WTC11 (cell line): ENCODE data around the gene CDKN1C. TPM values are rescaled to one million over a fixed set of nuclear protein-coding genes. Genes with fewer than 3 reads are reported as not detected.

Source experiments
- ATAC-seq: fragments of 200-7000 bp; cut with Tn5 transposase; 2 replicates; pipeline ENCODE4 v1.10.0; 2021; ENCODE audit warnings: mild to moderate bottlenecking, moderate library complexity
- CTCF ChIA-PET: fragments of 300-600 bp; sonication (Branson Sonifier 250); formaldehyde crosslinking; loops from one replicate; lab custom pipeline; 2021; ENCODE audit warnings: antibody characterized with exemption; lab: Charles Lee
- POLR2A ChIA-PET: fragments of 350-600 bp; sonication (Branson Sonifier 250); formaldehyde crosslinking; loops from one replicate; lab custom pipeline; 2021; ENCODE audit warnings: antibody characterized with exemption; lab: Charles Lee
- DNase-seq: peaks from one replicate; pipeline ENCODE4 v3.0.0; 2021; ENCODE audit warnings: low spot score
- H3K27ac Mint-ChIP-seq: 2 replicates; pipeline ENCODE4 v1.8.0; 2021; ENCODE audit warnings: mixed read lengths
- H3K27me3 Mint-ChIP-seq: 2 replicates; pipeline ENCODE4 v1.8.0; 2021; ENCODE audit warnings: low read depth, mild to moderate bottlenecking, moderate library complexity, mixed read lengths
- H3K36me3 Mint-ChIP-seq: 2 replicates; pipeline ENCODE4 v1.8.0; 2021; ENCODE audit warnings: mixed read lengths
- H3K4me1 Mint-ChIP-seq: 2 replicates; pipeline ENCODE4 v1.8.0; 2022; ENCODE audit warnings: mixed read lengths
- H3K4me3 Mint-ChIP-seq: 2 replicates; pipeline ENCODE4 v1.8.0; 2021; ENCODE audit warnings: mild to moderate bottlenecking, moderate library complexity, mixed read lengths
- H3K9me3 Mint-ChIP-seq: 2 replicates; pipeline ENCODE4 v1.8.0; 2021; ENCODE audit warnings: mixed read lengths
- GRHL2 ChIP-seq: fragments of 250-450 bp; sonication (Bioruptor Pico); IDR thresholded peaks from 2 replicates; pipeline ENCODE4 v1.8.0; 2022; ENCODE audit warnings: mild to moderate bottlenecking, moderate library complexity; ENCODE audit not compliant: insufficient replicate concordance, severe bottlenecking
- SMAD4 ChIP-seq: sonication (generic); formaldehyde crosslinking; IDR thresholded peaks from 2 replicates; pipeline ENCODE4 v1.8.0; 2022; ENCODE audit warnings: mild to moderate bottlenecking, missing genetic modification reagents
- TP53 ChIP-seq: sonication (generic); formaldehyde crosslinking; IDR thresholded peaks from 2 replicates; pipeline ENCODE4 v1.8.1; 2023; ENCODE audit warnings: mild to moderate bottlenecking, missing genetic modification reagents
- ZNF317 ChIP-seq: sonication (generic); formaldehyde crosslinking; IDR thresholded peaks from 2 replicates; pipeline ENCODE4 v1.8.1; 2023; ENCODE audit warnings: low read depth, mild to moderate bottlenecking, moderate library complexity, missing genetic modification reagents, borderline replicate concordance
- ZNF396 ChIP-seq: fragments of 250-450 bp; sonication (Bioruptor Pico); IDR thresholded peaks from 2 replicates; pipeline ENCODE4 v1.8.0; 2021; ENCODE audit warnings: mild to moderate bottlenecking, moderate library complexity, borderline replicate concordance
- total RNA-seq: library from RNA; stranded (reverse); gene quantifications from 3 replicates; pipeline ENCODE4 v1.2.3, GENCODE V29; 2021
- TF ChIP-seq, protein P1 (sequence below): sonication (generic); formaldehyde crosslinking; IDR thresholded peaks from 2 replicates; pipeline ENCODE4 v1.8.1; 2023; ENCODE audit warnings: mild to moderate bottlenecking, missing genetic modification reagents
- TF ChIP-seq, protein P2 (sequence below): sonication (generic); formaldehyde crosslinking; IDR thresholded peaks from 2 replicates; pipeline ENCODE4 v1.8.0; 2023; ENCODE audit warnings: missing genetic modification reagents, mild to moderate bottlenecking, borderline replicate concordance
- TF ChIP-seq, protein P3 (sequence below): sonication (generic); formaldehyde crosslinking; IDR thresholded peaks from 2 replicates; pipeline ENCODE4 v1.8.1; 2023; ENCODE audit warnings: mild to moderate bottlenecking, missing genetic modification reagents
- TF ChIP-seq, protein P4 (sequence below): sonication (generic); formaldehyde crosslinking; IDR thresholded peaks from 2 replicates; pipeline ENCODE4 v1.8.1; 2022; ENCODE audit warnings: missing genetic modification reagents, borderline replicate concordance
- TF ChIP-seq, protein P5 (sequence below): sonication (generic); formaldehyde crosslinking; conservative IDR thresholded peaks from 2 replicates; pipeline ENCODE4 v1.8.1; 2023; ENCODE audit warnings: mild to moderate bottlenecking, low read depth, missing genetic modification reagents, moderate library complexity
- TF ChIP-seq, protein P6 (sequence below): sonication (generic); formaldehyde crosslinking; IDR thresholded peaks from 2 replicates; pipeline ENCODE4 v1.8.1; 2023; ENCODE audit warnings: mild to moderate bottlenecking, missing genetic modification reagents, moderate library complexity

Gene CDKN1C
- total RNA-seq, 1 experiment from 2014 or later, result 25.0 TPM

DNA sequence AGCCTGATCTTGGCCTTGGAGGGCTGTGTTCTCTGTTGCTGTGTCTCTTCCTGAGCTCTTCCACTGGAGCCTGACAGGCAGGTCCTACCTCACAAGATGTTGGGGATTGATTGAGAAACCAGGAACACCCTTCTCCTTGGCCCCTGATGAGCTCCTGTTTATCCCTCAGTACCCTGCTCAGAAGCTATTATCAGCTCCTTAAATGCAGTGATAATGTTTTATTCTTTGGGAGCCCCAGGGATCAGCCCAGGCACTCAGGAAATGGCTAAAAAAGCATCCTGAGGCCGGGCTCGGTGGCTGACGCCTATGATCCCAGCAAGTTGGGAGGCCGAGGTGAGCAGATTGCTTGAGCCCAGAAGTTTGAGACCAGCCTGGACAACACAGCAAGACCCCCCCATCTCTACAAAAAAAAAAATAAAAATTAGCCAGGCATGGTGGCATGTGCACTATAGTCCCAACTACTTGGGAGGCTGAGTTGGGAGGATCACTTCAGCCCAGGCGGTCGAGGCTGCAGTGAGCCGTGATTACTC, 48.5 kb upstream of the CDKN1C start:
- no peak overlapping the region for H3K27ac Mint-ChIP-seq
- ChIA-PET CTCF (interaction anchor here (0.8 to 3.0 kb wide), 6 partner anchors 42 to 402 kb away, joined by 3 to 13 read pairs (median 4); no protein-coding TSS in a partner anchor), POLR2A (interaction anchor here (0.9 kb wide), 1 partner anchor 35 kb away, joined by 6 read pairs; no protein-coding TSS in a partner anchor)
- peaks cover 38% of the 10 kb centered on the region for H3K27me3 Mint-ChIP-seq
- TF ChIP-seq, protein P1, sequence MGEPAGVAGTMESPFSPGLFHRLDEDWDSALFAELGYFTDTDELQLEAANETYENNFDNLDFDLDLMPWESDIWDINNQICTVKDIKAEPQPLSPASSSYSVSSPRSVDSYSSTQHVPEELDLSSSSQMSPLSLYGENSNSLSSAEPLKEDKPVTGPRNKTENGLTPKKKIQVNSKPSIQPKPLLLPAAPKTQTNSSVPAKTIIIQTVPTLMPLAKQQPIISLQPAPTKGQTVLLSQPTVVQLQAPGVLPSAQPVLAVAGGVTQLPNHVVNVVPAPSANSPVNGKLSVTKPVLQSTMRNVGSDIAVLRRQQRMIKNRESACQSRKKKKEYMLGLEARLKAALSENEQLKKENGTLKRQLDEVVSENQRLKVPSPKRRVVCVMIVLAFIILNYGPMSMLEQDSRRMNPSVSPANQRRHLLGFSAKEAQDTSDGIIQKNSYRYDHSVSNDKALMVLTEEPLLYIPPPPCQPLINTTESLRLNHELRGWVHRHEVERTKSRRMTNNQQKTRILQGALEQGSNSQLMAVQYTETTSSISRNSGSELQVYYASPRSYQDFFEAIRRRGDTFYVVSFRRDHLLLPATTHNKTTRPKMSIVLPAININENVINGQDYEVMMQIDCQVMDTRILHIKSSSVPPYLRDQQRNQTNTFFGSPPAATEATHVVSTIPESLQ (CRISPR knock-in tag), result no peak
- TF ChIP-seq, protein P2, sequence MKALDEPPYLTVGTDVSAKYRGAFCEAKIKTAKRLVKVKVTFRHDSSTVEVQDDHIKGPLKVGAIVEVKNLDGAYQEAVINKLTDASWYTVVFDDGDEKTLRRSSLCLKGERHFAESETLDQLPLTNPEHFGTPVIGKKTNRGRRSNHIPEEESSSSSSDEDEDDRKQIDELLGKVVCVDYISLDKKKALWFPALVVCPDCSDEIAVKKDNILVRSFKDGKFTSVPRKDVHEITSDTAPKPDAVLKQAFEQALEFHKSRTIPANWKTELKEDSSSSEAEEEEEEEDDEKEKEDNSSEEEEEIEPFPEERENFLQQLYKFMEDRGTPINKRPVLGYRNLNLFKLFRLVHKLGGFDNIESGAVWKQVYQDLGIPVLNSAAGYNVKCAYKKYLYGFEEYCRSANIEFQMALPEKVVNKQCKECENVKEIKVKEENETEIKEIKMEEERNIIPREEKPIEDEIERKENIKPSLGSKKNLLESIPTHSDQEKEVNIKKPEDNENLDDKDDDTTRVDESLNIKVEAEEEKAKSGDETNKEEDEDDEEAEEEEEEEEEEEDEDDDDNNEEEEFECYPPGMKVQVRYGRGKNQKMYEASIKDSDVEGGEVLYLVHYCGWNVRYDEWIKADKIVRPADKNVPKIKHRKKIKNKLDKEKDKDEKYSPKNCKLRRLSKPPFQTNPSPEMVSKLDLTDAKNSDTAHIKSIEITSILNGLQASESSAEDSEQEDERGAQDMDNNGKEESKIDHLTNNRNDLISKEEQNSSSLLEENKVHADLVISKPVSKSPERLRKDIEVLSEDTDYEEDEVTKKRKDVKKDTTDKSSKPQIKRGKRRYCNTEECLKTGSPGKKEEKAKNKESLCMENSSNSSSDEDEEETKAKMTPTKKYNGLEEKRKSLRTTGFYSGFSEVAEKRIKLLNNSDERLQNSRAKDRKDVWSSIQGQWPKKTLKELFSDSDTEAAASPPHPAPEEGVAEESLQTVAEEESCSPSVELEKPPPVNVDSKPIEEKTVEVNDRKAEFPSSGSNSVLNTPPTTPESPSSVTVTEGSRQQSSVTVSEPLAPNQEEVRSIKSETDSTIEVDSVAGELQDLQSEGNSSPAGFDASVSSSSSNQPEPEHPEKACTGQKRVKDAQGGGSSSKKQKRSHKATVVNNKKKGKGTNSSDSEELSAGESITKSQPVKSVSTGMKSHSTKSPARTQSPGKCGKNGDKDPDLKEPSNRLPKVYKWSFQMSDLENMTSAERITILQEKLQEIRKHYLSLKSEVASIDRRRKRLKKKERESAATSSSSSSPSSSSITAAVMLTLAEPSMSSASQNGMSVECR (CRISPR knock-in tag), result no peak
- TF ChIP-seq SMAD4 (CRISPR knock-in tag) (no peak), TP53 (CRISPR knock-in tag) (no peak), ZNF317 (CRISPR knock-in tag) (no peak), ZNF396 (CRISPR knock-in tag) (no peak), GRHL2 (no peak)
- TF ChIP-seq, protein P3, sequence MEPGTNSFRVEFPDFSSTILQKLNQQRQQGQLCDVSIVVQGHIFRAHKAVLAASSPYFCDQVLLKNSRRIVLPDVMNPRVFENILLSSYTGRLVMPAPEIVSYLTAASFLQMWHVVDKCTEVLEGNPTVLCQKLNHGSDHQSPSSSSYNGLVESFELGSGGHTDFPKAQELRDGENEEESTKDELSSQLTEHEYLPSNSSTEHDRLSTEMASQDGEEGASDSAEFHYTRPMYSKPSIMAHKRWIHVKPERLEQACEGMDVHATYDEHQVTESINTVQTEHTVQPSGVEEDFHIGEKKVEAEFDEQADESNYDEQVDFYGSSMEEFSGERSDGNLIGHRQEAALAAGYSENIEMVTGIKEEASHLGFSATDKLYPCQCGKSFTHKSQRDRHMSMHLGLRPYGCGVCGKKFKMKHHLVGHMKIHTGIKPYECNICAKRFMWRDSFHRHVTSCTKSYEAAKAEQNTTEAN, result no peak
- TF ChIP-seq, protein P4, sequence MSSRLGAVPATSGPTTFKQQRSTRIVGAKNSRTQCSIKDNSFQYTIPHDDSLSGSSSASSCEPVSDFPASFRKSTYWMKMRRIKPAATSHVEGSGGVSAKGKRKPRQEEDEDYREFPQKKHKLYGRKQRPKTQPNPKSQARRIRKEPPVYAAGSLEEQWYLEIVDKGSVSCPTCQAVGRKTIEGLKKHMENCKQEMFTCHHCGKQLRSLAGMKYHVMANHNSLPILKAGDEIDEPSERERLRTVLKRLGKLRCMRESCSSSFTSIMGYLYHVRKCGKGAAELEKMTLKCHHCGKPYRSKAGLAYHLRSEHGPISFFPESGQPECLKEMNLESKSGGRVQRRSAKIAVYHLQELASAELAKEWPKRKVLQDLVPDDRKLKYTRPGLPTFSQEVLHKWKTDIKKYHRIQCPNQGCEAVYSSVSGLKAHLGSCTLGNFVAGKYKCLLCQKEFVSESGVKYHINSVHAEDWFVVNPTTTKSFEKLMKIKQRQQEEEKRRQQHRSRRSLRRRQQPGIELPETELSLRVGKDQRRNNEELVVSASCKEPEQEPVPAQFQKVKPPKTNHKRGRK (CRISPR knock-in tag), result no peak
- TF ChIP-seq, protein P5, sequence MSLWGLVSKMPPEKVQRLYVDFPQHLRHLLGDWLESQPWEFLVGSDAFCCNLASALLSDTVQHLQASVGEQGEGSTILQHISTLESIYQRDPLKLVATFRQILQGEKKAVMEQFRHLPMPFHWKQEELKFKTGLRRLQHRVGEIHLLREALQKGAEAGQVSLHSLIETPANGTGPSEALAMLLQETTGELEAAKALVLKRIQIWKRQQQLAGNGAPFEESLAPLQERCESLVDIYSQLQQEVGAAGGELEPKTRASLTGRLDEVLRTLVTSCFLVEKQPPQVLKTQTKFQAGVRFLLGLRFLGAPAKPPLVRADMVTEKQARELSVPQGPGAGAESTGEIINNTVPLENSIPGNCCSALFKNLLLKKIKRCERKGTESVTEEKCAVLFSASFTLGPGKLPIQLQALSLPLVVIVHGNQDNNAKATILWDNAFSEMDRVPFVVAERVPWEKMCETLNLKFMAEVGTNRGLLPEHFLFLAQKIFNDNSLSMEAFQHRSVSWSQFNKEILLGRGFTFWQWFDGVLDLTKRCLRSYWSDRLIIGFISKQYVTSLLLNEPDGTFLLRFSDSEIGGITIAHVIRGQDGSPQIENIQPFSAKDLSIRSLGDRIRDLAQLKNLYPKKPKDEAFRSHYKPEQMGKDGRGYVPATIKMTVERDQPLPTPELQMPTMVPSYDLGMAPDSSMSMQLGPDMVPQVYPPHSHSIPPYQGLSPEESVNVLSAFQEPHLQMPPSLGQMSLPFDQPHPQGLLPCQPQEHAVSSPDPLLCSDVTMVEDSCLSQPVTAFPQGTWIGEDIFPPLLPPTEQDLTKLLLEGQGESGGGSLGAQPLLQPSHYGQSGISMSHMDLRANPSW (CRISPR knock-in tag), result no peak
- TF ChIP-seq, protein P6, sequence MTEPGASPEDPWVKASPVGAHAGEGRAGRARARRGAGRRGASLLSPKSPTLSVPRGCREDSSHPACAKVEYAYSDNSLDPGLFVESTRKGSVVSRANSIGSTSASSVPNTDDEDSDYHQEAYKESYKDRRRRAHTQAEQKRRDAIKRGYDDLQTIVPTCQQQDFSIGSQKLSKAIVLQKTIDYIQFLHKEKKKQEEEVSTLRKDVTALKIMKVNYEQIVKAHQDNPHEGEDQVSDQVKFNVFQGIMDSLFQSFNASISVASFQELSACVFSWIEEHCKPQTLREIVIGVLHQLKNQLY (CRISPR knock-in tag), result no peak
- H3K4me3 Mint-ChIP-seq, result no peak overlapping the region
- DNase-seq (peak; percentile 3), ATAC-seq (no peak)
- H3K36me3 Mint-ChIP-seq, result peaks cover 23% of the 10 kb centered on the region
- H3K9me3 Mint-ChIP-seq, result peaks cover 23% of the 10 kb centered on the region
- peaks cover 3% of the 10 kb centered on the region for H3K4me1 Mint-ChIP-seq
